ENCODE results near the gene HSPG2. TPM values are rescaled to one million over a fixed set of nuclear protein-coding genes. Genes with fewer than 3 reads are reported as not detected.
A peak's percentile ranks its signal among the peaks of the same experiment; 100 is the strongest.

HSPG2 gene
- total and polyA plus RNA-seq, 2 of the 13 experiments (the other 11 are each of a cell fraction or from before 2014, with no cell fraction given): 9.1 to 13.1 TPM

DNA sequence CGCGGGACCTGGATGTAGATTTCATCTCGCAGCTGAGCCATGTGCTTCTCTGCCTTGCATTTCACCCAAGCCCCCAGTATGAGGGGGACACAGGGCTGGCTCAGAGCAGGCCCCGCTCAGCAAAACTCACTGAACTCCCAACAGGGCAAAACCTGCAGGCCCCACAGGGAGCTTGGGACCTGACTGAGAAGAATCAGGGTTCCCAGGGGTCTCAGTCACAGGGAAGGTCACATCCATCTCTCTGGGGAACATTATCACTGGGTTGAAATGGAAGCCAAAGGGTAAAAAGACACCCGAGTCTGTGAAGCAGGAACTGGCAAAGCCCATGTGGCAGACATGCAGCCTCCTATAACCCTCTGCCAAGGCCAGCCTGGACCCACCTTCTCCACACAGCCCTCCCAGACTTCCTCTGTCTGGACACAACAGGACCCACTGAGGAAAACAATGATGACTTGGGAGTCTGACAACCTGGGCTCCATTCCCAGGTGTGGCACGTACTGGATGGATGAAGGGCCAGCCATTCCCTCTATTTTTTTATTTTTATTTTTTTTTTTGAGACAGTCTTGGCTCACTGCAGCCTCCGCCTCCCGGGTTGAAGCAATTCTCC is 11.7 kb downstream of the HSPG2 start:
- no peak for DNase-seq (ENCODE audit: low spot score)
- no peaks in the 10 kb centered on the region for H4K20me1 ChIP-seq (ENCODE audit: insufficient read depth, low read length)
- no peaks in the 10 kb centered on the region; a peak in 1 of 5 replicates for H3K36me3 ChIP-seq (replicated peaks in 1 of 2; ENCODE audit: control insufficient read depth in 1 of 2, insufficient read depth in 2 of 2, low read length in 2 of 2)
- no peaks in the 10 kb centered on the region for H3K27me3 ChIP-seq (ENCODE audit: control insufficient read depth in 1 of 2, insufficient read depth in 2 of 2, low read length in 2 of 2)
- no peak overlapping the region for H2AFZ ChIP-seq (ENCODE audit: low read length)
- FAIRE-seq: no peak
- H3K9me3 ChIP-seq (ENCODE audit: low read length): no peaks in the 10 kb centered on the region
- BruUV-seq (replicated peaks): no TSS peak
- ChIA-PET CTCF (ENCODE audit: low intra/inter-chr PET ratio, low total read pairs) (no interaction called here), POLR2A (interaction anchor here (6.4 kb wide), 1 partner anchor 10 kb away, joined by 105 read pairs; the partner anchor contains the start of gene HSPG2)
- peaks cover 89% of the 10 kb centered on the region for H3K4me1 ChIP-seq (ENCODE audit: insufficient read depth, low read length)
- ATAC-seq: no peak
- TF ChIP-seq SRSF9 (IDR thresholded peaks at IDR 0.05; ENCODE audit: borderline replicate concordance, insufficient read depth, low read depth, low read length, poor library complexity, severe bottlenecking) (no peak), KDM1A (CRISPR knock-in tag; IDR thresholded peaks at IDR 0.05) (no peak), FOXM1 (CRISPR knock-in tag; IDR thresholded peaks at IDR 0.05) (no peak)
- H3K27ac ChIP-seq (ENCODE audit: extremely low read length, insufficient read depth, low read length): no peak overlapping the region
- H3K79me2 ChIP-seq (ENCODE audit: insufficient read depth, low read length): peaks cover 14% of the 10 kb centered on the region
- H3K4me3 ChIP-seq (replicated peaks in 1 of 3; ENCODE audit: insufficient read depth in 1 of 3, low read depth in 2 of 3, low read length in 3 of 3): no peak overlapping the region
- WGBS (ENCODE audit: low lambda C conversion rate): 86% methylated on average over 8 of the region's 8 CpGs
- H3K9ac ChIP-seq (ENCODE audit: insufficient read depth, low read depth, low read length): no peak overlapping the region
- intact Hi-C loops (cut with micrococcal nuclease; ENCODE audit: unreplicated experiment): no loop called here
- in situ Hi-C loops (cut with HindIII; ENCODE audit: extremely low pct_ligation_motif_present, low pct_unique_long_range_greater_than_20kb): no loop called here
- H3K4me2 ChIP-seq (ENCODE audit: low read depth, low read length): no peak overlapping the region

DNA sequence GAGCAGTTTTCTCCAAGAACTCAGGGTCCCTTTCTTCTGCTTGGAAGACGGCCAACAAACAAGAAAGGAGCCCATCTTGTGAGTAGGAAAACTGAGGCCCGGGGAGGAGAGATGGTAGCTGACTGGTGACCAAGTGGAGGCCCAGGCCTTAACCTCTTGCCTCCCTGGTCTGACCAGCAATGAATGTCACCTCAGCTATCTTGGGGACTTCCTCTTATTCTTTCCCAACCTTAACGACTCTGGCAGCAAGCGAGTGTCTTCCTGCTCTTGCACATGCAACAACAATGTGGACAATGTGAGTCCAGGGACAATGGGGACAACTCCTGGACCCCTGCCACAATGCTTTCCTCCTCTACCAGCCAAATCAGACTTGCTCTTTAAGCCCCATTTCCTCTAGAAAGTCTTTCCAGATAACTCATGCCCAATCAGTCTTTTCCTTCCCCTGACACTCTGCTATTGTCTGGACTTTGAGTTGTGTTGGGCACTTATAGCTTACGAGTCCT is 12.6 kb downstream of the HSPG2 start:
- in situ Hi-C loops (cut with HindIII; ENCODE audit: extremely low pct_ligation_motif_present, low pct_unique_long_range_greater_than_20kb): no loop called here
- H3K27ac ChIP-seq (ENCODE audit: extremely low read length, insufficient read depth, low read length): no peak overlapping the region
- POLR2A ChIA-PET: interaction anchor here (1.2 to 6.4 kb wide), 2 partner anchors 11 to 62 kb away, joined by 4 to 105 read pairs; partner anchors contain the start of gene HSPG2

More for the DNA sequence above, 12.6 kb downstream of the HSPG2 start:
- FAIRE-seq (peak; percentile 32), DNase-seq (ENCODE audit: low spot score) (no peak), ATAC-seq (no peak)
- Histone ChIP-seq H3K4me1 (ENCODE audit: insufficient read depth, low read length) (peaks cover 89% of the 10 kb centered on the region), H3K79me2 (ENCODE audit: insufficient read depth, low read length) (peaks cover 14% of the 10 kb centered on the region), H4K20me1 (ENCODE audit: insufficient read depth, low read length) (no peaks in the 10 kb centered on the region), H2AFZ (ENCODE audit: low read length) (no peak overlapping the region), H3K9me3 (ENCODE audit: low read length) (no peaks in the 10 kb centered on the region), H3K9ac (ENCODE audit: insufficient read depth, low read depth, low read length) (no peak overlapping the region), H3K4me3 (replicated peaks in 1 of 3; ENCODE audit: insufficient read depth in 1 of 3, low read depth in 2 of 3, low read length in 3 of 3) (no peak overlapping the region), H3K27me3 (ENCODE audit: control insufficient read depth in 1 of 2, insufficient read depth in 2 of 2, low read length in 2 of 2) (no peaks in the 10 kb centered on the region), H3K36me3 (replicated peaks in 1 of 2; ENCODE audit: control insufficient read depth in 1 of 2, insufficient read depth in 2 of 2, low read length in 2 of 2) (no peaks in the 10 kb centered on the region; a peak in 1 of 5 replicates), H3K4me2 (ENCODE audit: low read depth, low read length) (no peak overlapping the region)
- WGBS (ENCODE audit: low lambda C conversion rate): 93% methylated on average over 4 of the region's 5 CpGs
- CTCF ChIA-PET (ENCODE audit: low intra/inter-chr PET ratio, low total read pairs): no interaction called here
- TF ChIP-seq SOX5 (CRISPR knock-in tag; IDR thresholded peaks at IDR 0.05; ENCODE audit: borderline replicate concordance) (peak; percentile 51), ZNF629 (CRISPR knock-in tag; conservative IDR thresholded peaks at IDR 0.05) (peak; percentile 65), ZNF670 (CRISPR knock-in tag; IDR thresholded peaks at IDR 0.05; ENCODE audit: borderline replicate concordance) (no peak), PRMT3 (CRISPR knock-in tag; IDR thresholded peaks at IDR 0.05; ENCODE audit: borderline replicate concordance, low read depth) (no peak), SRY (CRISPR knock-in tag; IDR thresholded peaks at IDR 0.05) (no peak), CREM (IDR thresholded peaks at IDR 0.05) (no peak), CREM (CRISPR knock-in tag; IDR thresholded peaks at IDR 0.05) (no peak), NFE2 (CRISPR knock-in tag; IDR thresholded peaks at IDR 0.05) (no peak), NKX3-1 (CRISPR knock-in tag; IDR thresholded peaks at IDR 0.05) (no peak), TBX3 (IDR thresholded peaks at IDR 0.05; ENCODE audit: borderline replicate concordance) (no peak)
- TF ChIP-seq, protein P1, sequence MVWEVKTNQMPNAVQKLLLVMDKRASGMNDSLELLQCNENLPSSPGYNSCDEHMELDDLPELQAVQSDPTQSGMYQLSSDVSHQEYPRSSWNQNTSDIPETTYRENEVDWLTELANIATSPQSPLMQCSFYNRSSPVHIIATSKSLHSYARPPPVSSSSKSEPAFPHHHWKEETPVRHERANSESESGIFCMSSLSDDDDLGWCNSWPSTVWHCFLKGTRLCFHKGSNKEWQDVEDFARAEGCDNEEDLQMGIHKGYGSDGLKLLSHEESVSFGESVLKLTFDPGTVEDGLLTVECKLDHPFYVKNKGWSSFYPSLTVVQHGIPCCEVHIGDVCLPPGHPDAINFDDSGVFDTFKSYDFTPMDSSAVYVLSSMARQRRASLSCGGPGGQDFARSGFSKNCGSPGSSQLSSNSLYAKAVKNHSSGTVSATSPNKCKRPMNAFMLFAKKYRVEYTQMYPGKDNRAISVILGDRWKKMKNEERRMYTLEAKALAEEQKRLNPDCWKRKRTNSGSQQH (CRISPR knock-in tag; IDR thresholded peaks at IDR 0.05; ENCODE audit: low read depth): no peak
- TF ChIP-seq, protein P2, sequence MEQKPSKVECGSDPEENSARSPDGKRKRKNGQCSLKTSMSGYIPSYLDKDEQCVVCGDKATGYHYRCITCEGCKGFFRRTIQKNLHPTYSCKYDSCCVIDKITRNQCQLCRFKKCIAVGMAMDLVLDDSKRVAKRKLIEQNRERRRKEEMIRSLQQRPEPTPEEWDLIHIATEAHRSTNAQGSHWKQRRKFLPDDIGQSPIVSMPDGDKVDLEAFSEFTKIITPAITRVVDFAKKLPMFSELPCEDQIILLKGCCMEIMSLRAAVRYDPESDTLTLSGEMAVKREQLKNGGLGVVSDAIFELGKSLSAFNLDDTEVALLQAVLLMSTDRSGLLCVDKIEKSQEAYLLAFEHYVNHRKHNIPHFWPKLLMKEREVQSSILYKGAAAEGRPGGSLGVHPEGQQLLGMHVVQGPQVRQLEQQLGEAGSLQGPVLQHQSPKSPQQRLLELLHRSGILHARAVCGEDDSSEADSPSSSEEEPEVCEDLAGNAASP (CRISPR knock-in tag; IDR thresholded peaks at IDR 0.05; ENCODE audit: borderline replicate concordance): no peak
- no TSS peak for BruUV-seq (replicated peaks)
- intact Hi-C loops (cut with micrococcal nuclease; ENCODE audit: unreplicated experiment): no loop called here
